PC-3 (cell line): ENCODE results near the gene SDK2. TPM values are rescaled to one million over a fixed set of nuclear protein-coding genes. Genes with fewer than 3 reads are reported as not detected.
A peak's percentile ranks its signal among the peaks of the same experiment; 100 is the strongest.

ENCODE experiments used
- ATAC-seq: fragments of 200-7000 bp; cut with Tn5 transposase; 2 replicates; pipeline ENCODE4 v1.9.1; 2020; ENCODE audit warnings: mild to moderate bottlenecking, moderate library complexity
- BruUV-seq: library from RNA; stranded (reverse); fragments of 400-500 nt; replicated peaks from 2 replicates; lab custom pipeline; 2021; lab: Mats Ljungman, UMichigan
- CTCF ChIA-PET: fragments of 300-600 bp; sonication (Branson Sonifier 250); formaldehyde crosslinking; loops from one replicate; lab custom pipeline; 2022; ENCODE audit warnings: antibody characterized with exemption; lab: Charles Lee
- POLR2A ChIA-PET: fragments of 300-600 bp; sonication (Branson Sonifier 250); formaldehyde crosslinking; loops from one replicate; lab custom pipeline; 2022; ENCODE audit warnings: antibody characterized with exemption; ENCODE audit not compliant: unreplicated experiment; lab: Charles Lee
- DNase-seq: peaks from one replicate; pipeline ENCODE4 v3.0.0-alpha.2; 2015
- H2AFZ ChIP-seq: fragments of 300-600 bp; sonication (generic); 2 replicates; pipeline ENCODE4 v1.6.0; 2016; ENCODE audit warnings: antibody characterized with exemption, low read length
- H3F3A ChIP-seq: fragments of 300-600 bp; sonication (generic); one replicate; pipeline ENCODE4 v1.6.0; 2017; ENCODE audit warnings: antibody characterized with exemption, low read length, control low read depth, mild to moderate bottlenecking; ENCODE audit not compliant: unreplicated experiment
- H3K27ac ChIP-seq: fragments of 300-600 bp; sonication (generic); 2 replicates; pipeline ENCODE4 v1.5.1; 2016; ENCODE audit warnings: mild to moderate bottlenecking, low read length
- H3K27me3 ChIP-seq: fragments of 300-600 bp; sonication (generic); 2 replicates; pipeline ENCODE4 v1.6.1; 2016; ENCODE audit warnings: low read length, mixed read lengths
- H3K36me3 ChIP-seq: fragments of 300-600 bp; sonication (generic); 2 replicates; pipeline ENCODE4 v1.6.1; 2016; ENCODE audit warnings: low read depth, mixed run types, low read length, mixed read lengths
- H3K4me1 ChIP-seq: fragments of 300-600 bp; sonication (generic); 2 replicates; pipeline ENCODE4 v1.5.1; 2016; ENCODE audit warnings: low read length; ENCODE audit not compliant: insufficient read depth
- H3K4me2 ChIP-seq: fragments of 300-600 bp; sonication (generic); 2 replicates; pipeline ENCODE4 v1.6.0; 2016; ENCODE audit warnings: low read length
- H3K4me3 ChIP-seq: fragments of 300-600 bp; sonication (generic); 2 replicates; pipeline ENCODE4 v1.5.1; 2016; ENCODE audit warnings: mild to moderate bottlenecking, low read length, mixed read lengths
- H3K79me2 ChIP-seq: fragments of 300-600 bp; sonication (generic); 2 replicates; pipeline ENCODE4 v1.6.1; 2017; ENCODE audit warnings: low read length, mixed read lengths
- H3K9ac ChIP-seq: fragments of 300-600 bp; sonication (generic); 2 replicates; pipeline ENCODE4 v1.6.0; 2016; ENCODE audit warnings: mild to moderate bottlenecking, low read length
- H3K9me2 ChIP-seq: fragments of 300-600 bp; sonication (generic); replicated peaks from 2 replicates; pipeline ENCODE4 v1.6.1; 2016; ENCODE audit warnings: mixed run types, low read length, mixed read lengths
- H3K9me3 ChIP-seq: fragments of 300-600 bp; sonication (generic); 2 replicates; pipeline ENCODE4 v1.6.1; 2016; ENCODE audit warnings: low read length, mixed read lengths
- H4K20me1 ChIP-seq: fragments of 300-600 bp; sonication (generic); 2 replicates; pipeline ENCODE4 v1.6.1; 2016; ENCODE audit warnings: low read length, mixed read lengths
- CTCF ChIP-seq: fragments of 300-600 bp; sonication (generic); conservative IDR thresholded peaks from 2 replicates; pipeline ENCODE4 v1.5.1; 2017; ENCODE audit warnings: antibody characterized with exemption, low read depth, mild to moderate bottlenecking, low read length
- EZH2 ChIP-seq: fragments of 300-600 bp; sonication (generic); IDR thresholded peaks from one replicate; pipeline ENCODE4 v1.6.1; 2017; ENCODE audit warnings: antibody characterized with exemption, mild to moderate bottlenecking, low read length; ENCODE audit not compliant: unreplicated experiment
- EZH2phosphoT487 ChIP-seq: fragments of 300-600 bp; sonication (generic); IDR thresholded peaks from 2 replicates; pipeline ENCODE4 v1.6.1; 2018; ENCODE audit warnings: mild to moderate bottlenecking, antibody characterized with exemption, low read length, borderline replicate concordance
- intact Hi-C: fragments of 100-400 bp; cut with micrococcal nuclease; formaldehyde crosslinking; loops from 2 replicates; pipeline ENCODE4 v1.9.0; 2023
- total RNA-seq: library from RNA; depleted of rRNA; stranded (reverse); fragments of >200 nt; gene quantifications from 2 replicates; pipeline ENCODE4 v1.2.3, GENCODE V29; 2014

The SDK2 gene
- total RNA-seq, 1 experiment from 2014 or later = 0.07 TPM

- Histone ChIP-seq H3K4me1 (peaks cover 67% of the 10 kb centered on the region), H3F3A (peaks cover 11% of the 10 kb centered on the region), H3K4me2 (peak overlapping the region; percentile 75), H4K20me1 (no peaks in the 10 kb centered on the region), H3K79me2 (peaks cover 90% of the 10 kb centered on the region), H3K9ac (peak overlapping the region; percentile 87), H3K36me3 (no peaks in the 10 kb centered on the region), H3K4me3 (peak overlapping the region; percentile 14), H2AFZ (no peak overlapping the region; the same call in 1 of the 2 replicates), H3K27me3 (no peaks in the 10 kb centered on the region), H3K9me2 (no peaks in the 10 kb centered on the region), H3K9me3 (no peaks in the 10 kb centered on the region), H3K27ac (peak overlapping the region; percentile 95)
- no peak for ATAC-seq
- CTCF ChIA-PET = no interaction called here
- intact Hi-C loops = loop anchor here (1.0 kb wide), 1 partner anchor 12 kb away; no protein-coding TSS in a partner anchor
- TF ChIP-seq EZH2phosphoT487 (no peak), CTCF (no peak), EZH2 (no peak)
- no TSS peak for BruUV-seq
- POLR2A ChIA-PET = interaction anchor here (0.7 kb wide), 1 partner anchor 87 kb away, joined by 3 read pairs; no protein-coding TSS in a partner anchor
- DNase-seq = peak; percentile 76
These were observed 351.2 kb downstream of the SDK2 start for GRCh38 chr17:73293031-73293430.

DNA sequence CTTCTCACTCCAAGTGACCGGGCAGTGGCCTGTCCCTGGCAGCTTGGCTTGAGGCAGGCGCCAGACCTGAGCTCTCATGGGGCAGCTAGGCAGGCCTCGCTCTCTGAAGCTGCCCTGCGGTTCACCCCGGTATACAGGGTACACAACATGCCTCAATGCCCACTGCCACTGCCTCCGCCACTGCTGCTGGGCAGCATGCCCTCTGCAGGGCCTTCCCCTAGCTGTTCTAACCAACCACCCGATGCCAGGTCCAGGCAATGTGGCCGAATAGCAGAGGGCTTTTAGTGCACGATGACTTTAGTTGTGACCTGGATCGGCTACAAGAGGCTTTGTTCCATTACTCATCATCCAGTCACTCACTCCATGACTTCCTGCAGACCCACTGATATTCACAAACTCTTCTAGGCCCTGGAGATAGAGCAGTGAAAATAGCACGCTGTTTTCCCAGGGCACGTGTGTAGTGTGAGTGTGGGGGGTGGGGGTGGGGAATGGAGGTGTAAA is 352.2 kb downstream of the SDK2 start:
- CTCF ChIA-PET = interaction anchor here (1.1 to 1.9 kb wide), 4 partner anchors 19 to 79 kb away, joined by 4 to 13 read pairs (median 5); no protein-coding TSS in a partner anchor
- BruUV-seq = no TSS peak
- Histone ChIP-seq H3K36me3 (no peaks in the 10 kb centered on the region), H3F3A (peaks cover 11% of the 10 kb centered on the region), H3K4me1 (peaks cover 77% of the 10 kb centered on the region), H2AFZ (no peak overlapping the region), H3K27ac (peak overlapping the region; percentile 95), H3K27me3 (no peaks in the 10 kb centered on the region), H3K9me3 (no peaks in the 10 kb centered on the region), H3K9ac (peak overlapping the region; percentile 87), H3K79me2 (peaks cover 90% of the 10 kb centered on the region), H4K20me1 (peaks cover 3% of the 10 kb centered on the region; the same call in 1 of the 2 replicates), H3K4me2 (peak overlapping the region; percentile 75), H3K4me3 (peak overlapping the region; percentile 42), H3K9me2 (no peaks in the 10 kb centered on the region)
- POLR2A ChIA-PET = interaction anchor here (1.9 kb wide), 1 partner anchor 19 kb away, joined by 15 read pairs; no protein-coding TSS in a partner anchor
- peak; percentile 95 for DNase-seq
- TF ChIP-seq CTCF (no peak), EZH2 (no peak), EZH2phosphoT487 (no peak)
- ATAC-seq = peak; percentile 61
- intact Hi-C loops = loop anchor here (1.0 kb wide), 2 partner anchors 20 to 37 kb away; partner anchors contain the start of gene CDC42EP4

GRCh38 chr17:73291260-73291801 is 352.9 kb downstream of the SDK2 start:
- peak; percentile 98 for DNase-seq
- peak overlapping the region; percentile 75 for H3K4me2 ChIP-seq
- CTCF ChIA-PET = interaction anchor here (1.1 to 1.9 kb wide), 4 partner anchors 20 to 80 kb away, joined by 4 to 13 read pairs (median 5); no protein-coding TSS in a partner anchor
- peaks cover 84% of the 10 kb centered on the region for H3K4me1 ChIP-seq
- H3K9me2 ChIP-seq = no peaks in the 10 kb centered on the region
- peak; percentile 71 for ATAC-seq
- H3K36me3 ChIP-seq = peaks cover under 1% of the 10 kb centered on the region; the same call in 1 of the 2 replicates
- peak overlapping the region; percentile 95 for H3K27ac ChIP-seq
- peak overlapping the region; percentile 42 for H3K4me3 ChIP-seq
- POLR2A ChIA-PET = interaction anchor here (1.9 kb wide), 1 partner anchor 19 kb away, joined by 15 read pairs; no protein-coding TSS in a partner anchor
- no peaks in the 10 kb centered on the region for H3K9me3 ChIP-seq
- no peak overlapping the region for H2AFZ ChIP-seq
- no peaks in the 10 kb centered on the region for H3K27me3 ChIP-seq
- H3F3A ChIP-seq = peaks cover 11% of the 10 kb centered on the region
- H3K79me2 ChIP-seq = peaks cover 90% of the 10 kb centered on the region
- intact Hi-C loops = no loop called here
- H3K9ac ChIP-seq = peak overlapping the region; percentile 87
- H4K20me1 ChIP-seq = peaks cover 10% of the 10 kb centered on the region; the same call in 1 of the 2 replicates
- TF ChIP-seq EZH2phosphoT487 (no peak), EZH2 (no peak), CTCF (no peak)
- no TSS peak for BruUV-seq
